Stimulated activated naive CD4-positive, alpha-beta T cell treated with Interleukin-2 at 50 U/mL for 16 hours (primary cell): ENCODE measurements around the gene SERPINH1.

Source experiments
- DNase-seq: peaks from one replicate; lab custom pipeline; 2025; lab: John Stamatoyannopoulos, UW

SERPINH1 gene

GRCh38 chr11:75596914-75597313 is 34.9 kb downstream of the SERPINH1 start:
- no peak for DNase-seq

GRCh38 chr11:75597636-75598035 is 35.6 kb downstream of the SERPINH1 start:
- no peak for DNase-seq

- no peak for DNase-seq
Observed at GRCh38 chr11:75598264-75598663, 36.2 kb downstream of the SERPINH1 start.

GRCh38 chr11:75598900-75599299 is 36.8 kb downstream of the SERPINH1 start:
- no peak for DNase-seq

GRCh38 chr11:75600356-75600755 is 38.3 kb downstream of the SERPINH1 start:
- no peak for DNase-seq

GRCh38 chr11:75601494-75601893 is 39.4 kb downstream of the SERPINH1 start:
- no peak for DNase-seq

GRCh38 chr11:75602951-75603350 is 40.9 kb downstream of the SERPINH1 start:
- no peak for DNase-seq

GRCh38 chr11:75603791-75604736 is 42.0 kb downstream of the SERPINH1 start:
- DNase-seq: no peak

GRCh38 chr11:75606099-75606498 is 44.0 kb downstream of the SERPINH1 start:
- no peak for DNase-seq

- DNase-seq: no peak
Observed at GRCh38 chr11:75611823-75612222, 49.8 kb downstream of the SERPINH1 start.

GRCh38 chr11:75615751-75616150 is 53.7 kb downstream of the SERPINH1 start:
- DNase-seq: no peak

- no peak for DNase-seq
Observed at GRCh38 chr11:75616281-75616680, 54.2 kb downstream of the SERPINH1 start.
